DND-41 (cell line): ENCODE data around the gene PALM.

ENCODE experiments used
- EZH2 ChIP-seq: IDR thresholded peaks from 3 replicates; pipeline ENCODE4 v1.6.1; 2012; ENCODE audit warnings: borderline replicate concordance, low read depth, mild to moderate bottlenecking, moderate library complexity, low read length, inconsistent platforms; ENCODE audit not compliant: severe bottlenecking
- TF ChIP-seq, protein P1 (sequence below): IDR thresholded peaks from 2 replicates; pipeline ENCODE4 v1.5.1; 2012; ENCODE audit warnings: borderline replicate concordance, low read length, moderate library complexity, mild to moderate bottlenecking; ENCODE audit not compliant: poor library complexity, severe bottlenecking; ENCODE audit errors: extremely low read depth

DNA sequence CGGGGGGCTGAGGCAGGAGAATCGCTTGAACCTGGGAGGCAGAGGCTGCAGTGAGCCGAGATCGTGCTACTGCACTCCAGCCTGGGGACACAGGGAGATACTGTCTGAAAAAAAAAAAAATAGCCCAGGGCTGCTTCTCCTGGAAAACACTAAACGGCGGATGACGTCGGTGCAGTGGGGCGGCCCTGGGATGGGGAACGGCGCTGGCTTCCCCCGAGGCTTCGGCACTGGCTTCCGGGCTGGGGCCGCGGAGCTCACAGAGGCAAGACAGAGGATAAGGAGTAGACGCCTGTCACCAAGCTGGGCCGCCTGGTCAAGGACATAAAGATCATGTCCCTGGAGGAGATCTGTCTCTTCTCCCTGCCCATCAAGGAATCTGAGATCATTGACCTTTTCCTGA lies 18.5 kb upstream of the PALM start:
- TF ChIP-seq, protein P1, sequence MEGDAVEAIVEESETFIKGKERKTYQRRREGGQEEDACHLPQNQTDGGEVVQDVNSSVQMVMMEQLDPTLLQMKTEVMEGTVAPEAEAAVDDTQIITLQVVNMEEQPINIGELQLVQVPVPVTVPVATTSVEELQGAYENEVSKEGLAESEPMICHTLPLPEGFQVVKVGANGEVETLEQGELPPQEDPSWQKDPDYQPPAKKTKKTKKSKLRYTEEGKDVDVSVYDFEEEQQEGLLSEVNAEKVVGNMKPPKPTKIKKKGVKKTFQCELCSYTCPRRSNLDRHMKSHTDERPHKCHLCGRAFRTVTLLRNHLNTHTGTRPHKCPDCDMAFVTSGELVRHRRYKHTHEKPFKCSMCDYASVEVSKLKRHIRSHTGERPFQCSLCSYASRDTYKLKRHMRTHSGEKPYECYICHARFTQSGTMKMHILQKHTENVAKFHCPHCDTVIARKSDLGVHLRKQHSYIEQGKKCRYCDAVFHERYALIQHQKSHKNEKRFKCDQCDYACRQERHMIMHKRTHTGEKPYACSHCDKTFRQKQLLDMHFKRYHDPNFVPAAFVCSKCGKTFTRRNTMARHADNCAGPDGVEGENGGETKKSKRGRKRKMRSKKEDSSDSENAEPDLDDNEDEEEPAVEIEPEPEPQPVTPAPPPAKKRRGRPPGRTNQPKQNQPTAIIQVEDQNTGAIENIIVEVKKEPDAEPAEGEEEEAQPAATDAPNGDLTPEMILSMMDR, result no peak
- no peak for TF ChIP-seq EZH2
